ENCODE results near the gene RAP1GAP2.
"Not testable (repeated sequence)": the region's sequence is repeated elsewhere in the genome, so short reads cannot be mapped to it uniquely, and the experiment has no call there.

The RAP1GAP2 gene

DNA sequence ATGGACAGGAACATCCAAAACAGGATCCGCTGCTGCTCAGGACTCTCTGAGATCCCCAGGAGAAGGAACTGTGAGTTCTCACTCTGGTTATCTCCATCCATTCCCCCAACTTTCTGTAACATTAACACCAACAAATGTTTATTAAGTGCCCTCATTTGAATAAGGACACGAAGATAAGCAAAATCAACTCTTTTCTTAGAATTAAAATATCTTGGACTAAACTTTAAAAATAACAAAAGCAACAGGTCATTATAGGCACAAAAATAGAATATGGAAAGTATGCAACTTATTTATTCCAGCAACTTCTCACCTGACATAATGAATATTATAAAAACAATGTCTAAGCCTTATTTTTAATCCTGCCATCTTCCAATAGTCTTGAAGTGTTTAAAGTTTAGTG, 267.3 kb downstream of the RAP1GAP2 start, which contains the start of gene OR1D5:
TSS of gene OR1D5 (minus strand) at position 101 of the 400 bp plus-strand sequence. CDS start at position 101, 0 bp downstream.
- DNase-seq = not testable (repeated sequence)

DNA sequence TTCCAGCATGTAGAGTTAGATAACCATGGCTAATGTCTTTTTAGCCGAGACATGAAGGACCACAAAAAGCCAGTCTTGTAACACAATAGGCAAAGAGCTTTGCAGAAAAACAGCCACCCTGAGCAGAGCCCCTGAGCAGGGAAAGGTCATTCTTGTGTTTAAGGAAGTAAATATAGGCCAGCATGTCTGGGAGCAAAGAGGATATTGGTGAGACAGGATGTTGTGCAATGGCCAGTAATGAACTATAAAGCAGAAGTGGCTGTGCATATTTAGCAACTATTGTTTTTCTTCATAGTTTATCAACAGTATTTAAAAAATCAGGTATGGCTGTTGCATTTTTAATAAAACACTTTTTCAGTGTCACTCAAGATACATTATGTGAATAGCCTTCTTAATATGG, 269.0 kb downstream of the RAP1GAP2 start:
- not testable (repeated sequence) for DNase-seq

DNA sequence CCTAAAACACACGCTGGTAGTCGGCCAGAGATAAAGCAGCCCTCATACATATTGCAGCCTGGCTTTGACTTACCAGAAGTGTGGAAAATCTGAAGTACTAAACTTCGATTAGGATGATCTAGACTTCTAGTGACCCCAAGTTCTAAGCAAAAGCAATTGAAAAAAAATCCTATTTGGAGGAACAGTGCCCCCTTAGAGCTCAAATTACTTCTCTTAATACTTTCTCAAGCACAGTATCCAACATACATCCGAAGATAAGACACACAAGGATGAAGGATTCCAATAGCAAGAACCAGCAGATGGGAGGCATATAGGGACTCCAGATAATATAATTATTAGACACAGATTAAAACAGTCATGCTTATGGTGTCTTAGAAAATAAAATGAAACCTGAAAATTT, 277.6 kb downstream of the RAP1GAP2 start:
- DNase-seq = not testable (repeated sequence)
